B cell (primary cell): ENCODE results near the gene LIPM. TPM values are rescaled to one million over a fixed set of nuclear protein-coding genes. Genes with fewer than 3 reads are reported as not detected.

Experiments
- ATAC-seq: fragments of 200-7000 bp; cut with Tn5 transposase; one replicate; pipeline ENCODE4 v1.10.0; 2021; ENCODE audit warnings: low read depth, mild to moderate bottlenecking, moderate number of reproducible peaks, moderate library complexity
- CTCF ChIA-PET: fragments of 350-600 bp; sonication (Branson Sonifier 250); formaldehyde crosslinking; loops from one replicate; lab custom pipeline; 2021; ENCODE audit warnings: antibody characterized with exemption, inconsistent platforms; lab: Charles Lee
- POLR2A ChIA-PET: fragments of 350-600 bp; sonication (Branson Sonifier 250); formaldehyde crosslinking; loops from one replicate; lab custom pipeline; 2021; ENCODE audit warnings: antibody characterized with exemption; lab: Charles Lee
- DNase-seq: peaks from one replicate; pipeline ENCODE4 v3.0.0; 2013
- H2AFZ ChIP-seq: 2 replicates; pipeline ENCODE4 v1.6.1; 2012; ENCODE audit warnings: mild to moderate bottlenecking, low read depth, low read length; ENCODE audit not compliant: insufficient read depth, poor library complexity, severe bottlenecking
- H3K27ac ChIP-seq, 2 donors: 1 replicate in 1 of 2; 2 replicates in 1 of 2; pipeline ENCODE4 v1.5.1; 2012 to 2013; ENCODE audit warnings: low read length in 2 of 2, mild to moderate bottlenecking in 2 of 2, moderate library complexity in 1 of 2
- H3K27me3 ChIP-seq, 4 experiments: fragments of 200-600 bp in 1 of 4; sonication (generic) in 1 of 4; replicated peaks in 1 of 4; 1 replicate in 2 of 4; 2 replicates in 2 of 4; pipeline versions ENCODE4 v1.6.1 to v1.7.0; 2013 to 2016; ENCODE audit warnings: low read length in 3 of 4, mild to moderate bottlenecking in 2 of 4, mixed read lengths in 1 of 4, moderate library complexity in 1 of 4; ENCODE audit not compliant: insufficient read depth in 4 of 4, control insufficient read depth in 3 of 4; ENCODE audit errors: control extremely low read depth in 1 of 4
- H3K36me3 ChIP-seq, 2 experiments: replicated peaks in 1 of 2; 1 replicate in 1 of 2; 2 replicates in 1 of 2; pipeline versions ENCODE4 v1.6.1 to v1.7.1; 2013; ENCODE audit warnings: low read length in 1 of 2; ENCODE audit not compliant: insufficient read depth in 2 of 2, control insufficient read depth in 1 of 2; ENCODE audit errors: control extremely low read depth in 1 of 2, extremely low read depth in 1 of 2
- H3K4me1 ChIP-seq, 2 donors: fragments of 200-600 bp in 1 of 2; sonication (generic) in 1 of 2; 1 replicate in 1 of 2; 2 replicates in 1 of 2; pipeline versions ENCODE4 v1.5.1 to v1.6.1; 2013 to 2017; ENCODE audit warnings: low read length in 2 of 2; ENCODE audit not compliant: control insufficient read depth in 2 of 2, insufficient read depth in 2 of 2
- H3K4me2 ChIP-seq: replicated peaks from 2 replicates; pipeline ENCODE3; 2012; ENCODE audit warnings: mild to moderate bottlenecking, low read depth, low read length; ENCODE audit not compliant: poor library complexity, severe bottlenecking
- H3K4me3 ChIP-seq, 5 experiments: fragments of 200-600 bp in 1 of 5; sonication (generic) in 1 of 5; 1 replicate in 3 of 5; 2 replicates in 2 of 5; pipeline versions ENCODE4 v1.5.1 to v1.7.0; 2011 to 2016; ENCODE audit warnings: low read length in 4 of 5, mild to moderate bottlenecking in 4 of 5, low read depth in 2 of 5, control low read depth in 1 of 5, moderate library complexity in 1 of 5; ENCODE audit not compliant: insufficient read depth in 1 of 5; ENCODE audit errors: control extremely low read depth in 1 of 5, extremely low read depth in 1 of 5
- H3K79me2 ChIP-seq: fragments of 200-600 bp; sonication (generic); one replicate; pipeline ENCODE4 v1.6.0; 2016; ENCODE audit warnings: low read length; ENCODE audit not compliant: control insufficient read depth, insufficient read depth
- H3K9ac ChIP-seq: fragments of 200-600 bp; sonication (generic); 2 replicates; pipeline ENCODE4 v1.6.1; 2017; ENCODE audit warnings: mild to moderate bottlenecking, low read length, moderate library complexity
- H3K9me3 ChIP-seq, 3 donors: one replicate each; pipeline versions ENCODE4 v1.6.1 to v1.7.1; 2013; ENCODE audit warnings: low read length in 2 of 3; ENCODE audit not compliant: control insufficient read depth in 2 of 3, insufficient read depth in 1 of 3; ENCODE audit errors: control extremely low read depth in 1 of 3
- H4K20me1 ChIP-seq: 2 replicates; pipeline ENCODE4 v1.6.0; 2012; ENCODE audit warnings: mild to moderate bottlenecking, low read length; ENCODE audit not compliant: insufficient read depth, control insufficient read depth, poor library complexity, severe bottlenecking
- H3K27ac Mint-ChIP-seq: one replicate; pipeline ENCODE4 v1.8.0; 2021; ENCODE audit warnings: mixed read lengths
- H3K27me3 Mint-ChIP-seq: one replicate; pipeline ENCODE4 v1.8.0; 2021; ENCODE audit warnings: mixed read lengths
- H3K4me1 Mint-ChIP-seq: one replicate; pipeline ENCODE4 v1.8.0; 2021; ENCODE audit warnings: mixed read lengths
- H3K4me3 Mint-ChIP-seq: one replicate; pipeline ENCODE4 v1.8.0; 2021; ENCODE audit warnings: mixed read lengths
- H3K9me3 Mint-ChIP-seq: one replicate; pipeline ENCODE4 v1.8.0; 2022; ENCODE audit warnings: mixed read lengths; ENCODE audit not compliant: insufficient read depth
- EZH2 ChIP-seq: IDR thresholded peaks from 2 replicates; pipeline ENCODE4 v1.6.1; 2012; ENCODE audit warnings: borderline replicate concordance, low read depth, mild to moderate bottlenecking, moderate library complexity, low read length; ENCODE audit not compliant: insufficient read depth, poor library complexity, severe bottlenecking
- WGBS: methylation state at CpG from one replicate; pipeline ENCODE4 v1.1.5; 2013; ENCODE audit warnings: missing lambda C conversion rate; ENCODE audit not compliant: insufficient coverage; 5-methylcytosine and 5-hydroxymethylcytosine counted together
- intact Hi-C: fragments of 100-400 bp; cut with micrococcal nuclease; formaldehyde crosslinking; loops from one replicate; pipeline ENCODE4 v1.10.0; 2022
- polyA plus RNA-seq: library from polyadenylated mRNA; depleted of rRNA; stranded (reverse); fragments of >200 nt; gene quantifications from 2 replicates; pipeline ENCODE4 v1.2.3, GENCODE V29; 2012
- total RNA-seq, 2 donors: library from RNA; stranded (reverse); fragments of 120-200 nt in 1 of 2; gene quantifications; 1 replicate in 1 of 2; 2 replicates in 1 of 2; pipeline versions ENCODE4 v1.2.3 to v1.2.4, GENCODE V29; 2013 to 2022
- TF ChIP-seq, protein P1 (sequence below): fragments of 200-600 bp; IDR thresholded peaks from one replicate; pipeline ENCODE4 v1.8.0; 2022; ENCODE audit warnings: antibody characterized with exemption, mild to moderate bottlenecking

The LIPM gene
- total and polyA plus RNA-seq, 2 donors (not counting 1 experiment from before 2014, with no cell fraction given) = not detected

DNA sequence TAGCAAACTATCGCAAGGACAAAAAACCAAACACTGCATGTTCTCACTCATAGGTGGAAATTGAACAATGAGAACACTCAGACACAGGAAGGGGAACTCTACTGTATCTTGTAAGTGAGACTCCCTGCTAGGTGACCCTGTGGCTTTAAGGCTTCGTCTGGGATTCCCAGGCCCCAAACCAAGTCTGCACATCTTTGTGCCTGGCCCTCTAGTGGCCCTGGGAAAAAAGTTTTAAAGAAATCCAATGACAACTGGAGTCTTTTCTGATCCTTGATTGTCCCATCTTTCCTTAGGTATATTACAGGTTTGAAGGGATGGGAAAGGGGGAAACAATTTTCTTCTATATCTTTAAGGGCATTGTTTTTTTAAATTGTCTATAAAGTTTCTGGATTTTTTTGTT is 10.6 kb upstream of the LIPM start:
- Histone ChIP-seq H3K79me2 (no peaks in the 10 kb centered on the region), H3K27ac (no peak overlapping the region), H3K27me3 (no peaks in the 10 kb centered on the region), H3K9ac (no peak overlapping the region), H4K20me1 (no peaks in the 10 kb centered on the region), H2AFZ (no peak overlapping the region), H3K9me3 (no peaks in the 10 kb centered on the region), H3K36me3 (no peaks in the 10 kb centered on the region), H3K4me3 (no peak overlapping the region), H3K4me1 (no peaks in the 10 kb centered on the region), H3K4me2 (no peak overlapping the region)
- Mint-ChIP-seq H3K27me3 (peaks cover 3% of the 10 kb centered on the region), H3K9me3 (no peaks in the 10 kb centered on the region), H3K4me3 (no peak overlapping the region), H3K27ac (no peak overlapping the region), H3K4me1 (no peaks in the 10 kb centered on the region)
- intact Hi-C loops = no loop called here
- 17% methylated on average over 1 of the region's 2 CpGs for WGBS
- ChIA-PET POLR2A (no interaction called here), CTCF (interaction anchor here (0.9 kb wide), 1 partner anchor 16 kb away, joined by 4 read pairs; no protein-coding TSS in a partner anchor)
- no peak for ATAC-seq
- no peak for DNase-seq
- TF ChIP-seq, protein P1, sequence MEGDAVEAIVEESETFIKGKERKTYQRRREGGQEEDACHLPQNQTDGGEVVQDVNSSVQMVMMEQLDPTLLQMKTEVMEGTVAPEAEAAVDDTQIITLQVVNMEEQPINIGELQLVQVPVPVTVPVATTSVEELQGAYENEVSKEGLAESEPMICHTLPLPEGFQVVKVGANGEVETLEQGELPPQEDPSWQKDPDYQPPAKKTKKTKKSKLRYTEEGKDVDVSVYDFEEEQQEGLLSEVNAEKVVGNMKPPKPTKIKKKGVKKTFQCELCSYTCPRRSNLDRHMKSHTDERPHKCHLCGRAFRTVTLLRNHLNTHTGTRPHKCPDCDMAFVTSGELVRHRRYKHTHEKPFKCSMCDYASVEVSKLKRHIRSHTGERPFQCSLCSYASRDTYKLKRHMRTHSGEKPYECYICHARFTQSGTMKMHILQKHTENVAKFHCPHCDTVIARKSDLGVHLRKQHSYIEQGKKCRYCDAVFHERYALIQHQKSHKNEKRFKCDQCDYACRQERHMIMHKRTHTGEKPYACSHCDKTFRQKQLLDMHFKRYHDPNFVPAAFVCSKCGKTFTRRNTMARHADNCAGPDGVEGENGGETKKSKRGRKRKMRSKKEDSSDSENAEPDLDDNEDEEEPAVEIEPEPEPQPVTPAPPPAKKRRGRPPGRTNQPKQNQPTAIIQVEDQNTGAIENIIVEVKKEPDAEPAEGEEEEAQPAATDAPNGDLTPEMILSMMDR = no peak
- no peak for TF ChIP-seq EZH2

DNA sequence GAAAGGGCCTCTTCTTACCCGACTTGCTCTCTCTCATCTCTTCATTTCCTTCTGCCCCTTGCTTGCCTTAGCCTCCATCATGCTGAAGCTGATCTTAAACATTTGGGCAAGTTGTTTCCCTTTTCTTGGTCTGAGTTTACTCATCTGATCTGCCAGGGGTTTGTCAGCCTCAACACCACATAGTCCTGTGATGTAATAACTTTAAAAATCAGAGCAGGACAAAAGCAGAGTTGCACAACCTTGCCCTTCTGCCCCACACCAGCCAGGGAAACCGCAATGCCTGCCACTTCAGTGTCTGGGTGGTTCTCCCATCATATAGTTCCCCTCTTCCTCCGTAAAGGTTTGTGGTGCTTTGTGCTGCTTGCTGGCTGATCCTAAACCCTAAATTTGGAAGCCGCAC is 9.9 kb upstream of the LIPM start:
- intact Hi-C loops = no loop called here
- H3K36me3 ChIP-seq = no peaks in the 10 kb centered on the region
- Mint-ChIP-seq H3K27me3 (peaks cover 5% of the 10 kb centered on the region), H3K4me1 (no peaks in the 10 kb centered on the region), H3K4me3 (no peak overlapping the region), H3K9me3 (no peaks in the 10 kb centered on the region), H3K27ac (no peak overlapping the region)
- CTCF ChIA-PET = no interaction called here
- no peaks in the 10 kb centered on the region for H4K20me1 ChIP-seq
- H3K9me3 ChIP-seq = no peaks in the 10 kb centered on the region
- ATAC-seq (no peak), DNase-seq (no peak)
- no peak overlapping the region for H2AFZ ChIP-seq
- POLR2A ChIA-PET = no interaction called here
- WGBS = 89% methylated on average over 3 of the region's 4 CpGs
- TF ChIP-seq, protein P1 = no peak
- no peak for TF ChIP-seq EZH2
- no peak overlapping the region for H3K4me2 ChIP-seq
- H3K27me3 ChIP-seq = no peaks in the 10 kb centered on the region
- H3K79me2 ChIP-seq = no peaks in the 10 kb centered on the region
- H3K4me3 ChIP-seq = no peak overlapping the region
- no peak overlapping the region for H3K9ac ChIP-seq
- no peak overlapping the region for H3K27ac ChIP-seq
- H3K4me1 ChIP-seq = no peaks in the 10 kb centered on the region
